ENCODE results near the gene VOPP1. TPM values are rescaled to one million over a fixed set of nuclear protein-coding genes. Genes with fewer than 3 reads are reported as not detected.

VOPP1 gene
- total RNA-seq, 5 donors from 2014 or later (not counting 1 experiment from before 2014, with no cell fraction given): 84.0 to 106 (median 94.8) TPM

GRCh38 chr7:55465691-55466090 is 106.6 kb downstream of the VOPP1 start:
- peaks cover 70 to 85% (median 82%) of the 10 kb centered on the region in 3 donors for H3K4me1 Mint-ChIP-seq
- no peak for ATAC-seq (replicated peaks in 1 of 4)
- H3K9me3 ChIP-seq: no peaks in the 10 kb centered on the region
- peaks cover 24 to 64% of the 10 kb centered on the region in 2 experiments for H3K4me1 ChIP-seq (ENCODE audit: control insufficient read depth in 1 of 2, extremely low read depth in 1 of 2, insufficient read depth in 2 of 2, low read length in 2 of 2)
- no peaks in the 10 kb centered on the region for H3K27me3 Mint-ChIP-seq
- H3K36me3 Mint-ChIP-seq: peaks cover 54% of the 10 kb centered on the region
- no peak overlapping the region for H3K4me3 ChIP-seq (ENCODE audit: control insufficient read depth in 1 of 2, extremely low read depth in 1 of 2, low read length in 1 of 2)
- peaks cover 3 to 27% of the 10 kb centered on the region in 2 donors for H3K36me3 ChIP-seq (ENCODE audit: control insufficient read depth in 2 of 2, extremely low read depth in 1 of 2, insufficient read depth in 1 of 2, low read length in 1 of 2)
- H3K27ac ChIP-seq (ENCODE audit: low read length): peak overlapping the region; percentile 77
- H3K27me3 ChIP-seq (replicated peaks in 1 of 2; ENCODE audit: control insufficient read depth in 2 of 2, extremely low read depth in 1 of 2, insufficient read depth in 2 of 2, low read length in 1 of 2): no peaks in the 10 kb centered on the region
- no peak for DNase-seq
- ChIA-PET POLR2A (no interaction called here), CTCF (no interaction called here)
- 100% methylated on average over 1 of the region's 2 CpGs for WGBS (ENCODE audit: insufficient coverage)
- H3K4me3 Mint-ChIP-seq: no peak overlapping the region
- peaks cover 7 to 11% (median 7%) of the 10 kb centered on the region in 3 donors for H3K9me3 Mint-ChIP-seq
- peak overlapping the region; percentile 91 to 94 for H3K27ac Mint-ChIP-seq

- WGBS (ENCODE audit: insufficient coverage): 100% methylated on average over 2 of the region's 2 CpGs
- Histone ChIP-seq H3K4me1 (ENCODE audit: control insufficient read depth in 1 of 2, extremely low read depth in 1 of 2, insufficient read depth in 2 of 2, low read length in 2 of 2) (peaks cover 12 to 51% of the 10 kb centered on the region in 2 experiments), H3K4me3 (ENCODE audit: control insufficient read depth in 1 of 2, extremely low read depth in 1 of 2, low read length in 1 of 2) (no peak overlapping the region), H3K36me3 (ENCODE audit: control insufficient read depth in 2 of 2, extremely low read depth in 1 of 2, insufficient read depth in 1 of 2, low read length in 1 of 2) (peaks cover 3 to 27% of the 10 kb centered on the region in 2 donors), H3K27me3 (replicated peaks in 1 of 2; ENCODE audit: control insufficient read depth in 2 of 2, extremely low read depth in 1 of 2, insufficient read depth in 2 of 2, low read length in 1 of 2) (no peaks in the 10 kb centered on the region), H3K27ac (ENCODE audit: low read length) (no peak overlapping the region), H3K9me3 (no peaks in the 10 kb centered on the region)
- peaks cover 15 to 21% (median 16%) of the 10 kb centered on the region in 3 donors for H3K9me3 Mint-ChIP-seq
- peak overlapping the region; percentile 76 to 78 for H3K27ac Mint-ChIP-seq
- H3K27me3 Mint-ChIP-seq: no peaks in the 10 kb centered on the region
- no peak overlapping the region for H3K4me3 Mint-ChIP-seq
- POLR2A ChIA-PET: no interaction called here
- peaks cover 56% of the 10 kb centered on the region for H3K36me3 Mint-ChIP-seq
- CTCF ChIA-PET: no interaction called here
- H3K4me1 Mint-ChIP-seq: peaks cover 59 to 74% (median 71%) of the 10 kb centered on the region in 3 donors
- DNase-seq (no peak), ATAC-seq (replicated peaks in 1 of 4) (no peak)
Observed at GRCh38 chr7:55464422-55464821, 107.9 kb downstream of the VOPP1 start.

GRCh38 chr7:55463686-55464262 is 108.5 kb downstream of the VOPP1 start:
- POLR2A ChIA-PET: interaction anchor here in 1 of 2 donors (0.6 kb wide), 1 partner anchor 143 kb away, joined by 3 read pairs; no protein-coding TSS in a partner anchor
- Histone ChIP-seq H3K4me3 (ENCODE audit: control insufficient read depth in 1 of 2, extremely low read depth in 1 of 2, low read length in 1 of 2) (no peak overlapping the region), H3K27ac (ENCODE audit: low read length) (no peak overlapping the region), H3K4me1 (ENCODE audit: control insufficient read depth in 1 of 2, extremely low read depth in 1 of 2, insufficient read depth in 2 of 2, low read length in 2 of 2) (peaks cover 5 to 45% of the 10 kb centered on the region in 2 experiments), H3K9me3 (no peaks in the 10 kb centered on the region), H3K36me3 (ENCODE audit: control insufficient read depth in 2 of 2, extremely low read depth in 1 of 2, insufficient read depth in 1 of 2, low read length in 1 of 2) (peaks cover 3 to 27% of the 10 kb centered on the region in 2 donors), H3K27me3 (replicated peaks in 1 of 2; ENCODE audit: control insufficient read depth in 2 of 2, extremely low read depth in 1 of 2, insufficient read depth in 2 of 2, low read length in 1 of 2) (no peaks in the 10 kb centered on the region)
- DNase-seq (no peak), ATAC-seq (replicated peaks in 1 of 4) (no peak)
- Mint-ChIP-seq H3K4me1 (peaks cover 52 to 71% (median 68%) of the 10 kb centered on the region in 3 donors), H3K9me3 (peaks cover 21 to 27% (median 23%) of the 10 kb centered on the region in 3 donors), H3K36me3 (peaks cover 59% of the 10 kb centered on the region), H3K27ac (peak overlapping the region; percentile 59 to 66), H3K27me3 (no peaks in the 10 kb centered on the region), H3K4me3 (no peak overlapping the region)
- CTCF ChIA-PET: no interaction called here
- whole genome bisulfite sequencing (ENCODE audit: insufficient coverage): 100% methylated on average over 3 of the region's 4 CpGs

GRCh38 chr7:55458351-55458750 is 114.0 kb downstream of the VOPP1 start:
- Mint-ChIP-seq H3K4me3 (no peak overlapping the region), H3K27me3 (no peaks in the 10 kb centered on the region), H3K36me3 (peaks cover 44% of the 10 kb centered on the region), H3K4me1 (peaks cover 49 to 57% (median 55%) of the 10 kb centered on the region in 3 donors), H3K9me3 (peaks cover 31 to 41% (median 36%) of the 10 kb centered on the region in 3 donors), H3K27ac (no peak overlapping the region)
- ChIA-PET CTCF (no interaction called here), POLR2A (interaction anchor here in 1 of 2 donors (0.6 kb wide), 1 partner anchor 21 kb away, joined by 3 read pairs; no protein-coding TSS in a partner anchor)
- no CpG with 5 or more reads among the region's 1 CpG for WGBS (ENCODE audit: insufficient coverage)
- H3K9me3 ChIP-seq: no peaks in the 10 kb centered on the region
- no peak overlapping the region for H3K27ac ChIP-seq (ENCODE audit: low read length)
- peaks cover 0 to 2% of the 10 kb centered on the region in 2 donors for H3K36me3 ChIP-seq (ENCODE audit: control insufficient read depth in 2 of 2, extremely low read depth in 1 of 2, insufficient read depth in 1 of 2, low read length in 1 of 2)
- H3K27me3 ChIP-seq (replicated peaks in 1 of 2; ENCODE audit: control insufficient read depth in 2 of 2, extremely low read depth in 1 of 2, insufficient read depth in 2 of 2, low read length in 1 of 2): no peaks in the 10 kb centered on the region
- H3K4me1 ChIP-seq (ENCODE audit: control insufficient read depth in 1 of 2, extremely low read depth in 1 of 2, insufficient read depth in 2 of 2, low read length in 2 of 2): peaks cover 0 to under 1% of the 10 kb centered on the region in 2 experiments
- DNase-seq (no peak), ATAC-seq (replicated peaks in 1 of 4) (no peak)
- H3K4me3 ChIP-seq (ENCODE audit: control insufficient read depth in 1 of 2, extremely low read depth in 1 of 2, low read length in 1 of 2): no peak overlapping the region

- Mint-ChIP-seq H3K9me3 (peaks cover 31 to 41% (median 36%) of the 10 kb centered on the region in 3 donors), H3K4me1 (peaks cover 52 to 57% (median 57%) of the 10 kb centered on the region in 3 donors), H3K27me3 (no peaks in the 10 kb centered on the region), H3K4me3 (no peak overlapping the region), H3K27ac (peak overlapping the region in 1 of 2 donors; percentile 8), H3K36me3 (peaks cover 41% of the 10 kb centered on the region)
- POLR2A ChIA-PET: interaction anchor here in 1 of 2 donors (0.6 kb wide), 1 partner anchor 22 kb away, joined by 3 read pairs; no protein-coding TSS in a partner anchor
- no peaks in the 10 kb centered on the region for H3K4me1 ChIP-seq (ENCODE audit: control insufficient read depth in 1 of 2, extremely low read depth in 1 of 2, insufficient read depth in 2 of 2, low read length in 2 of 2)
- CTCF ChIA-PET: no interaction called here
- H3K27me3 ChIP-seq (replicated peaks in 1 of 2; ENCODE audit: control insufficient read depth in 2 of 2, extremely low read depth in 1 of 2, insufficient read depth in 2 of 2, low read length in 1 of 2): no peaks in the 10 kb centered on the region
- H3K27ac ChIP-seq (ENCODE audit: low read length): no peak overlapping the region
- WGBS (ENCODE audit: insufficient coverage): no CpG with 5 or more reads among the region's 1 CpG
- DNase-seq: no peak
- no peak for ATAC-seq (replicated peaks in 1 of 4)
- no peaks in the 10 kb centered on the region for H3K9me3 ChIP-seq
- H3K4me3 ChIP-seq (ENCODE audit: control insufficient read depth in 1 of 2, extremely low read depth in 1 of 2, low read length in 1 of 2): no peak overlapping the region
- H3K36me3 ChIP-seq (ENCODE audit: control insufficient read depth in 2 of 2, extremely low read depth in 1 of 2, insufficient read depth in 1 of 2, low read length in 1 of 2): no peaks in the 10 kb centered on the region
Observed at GRCh38 chr7:55457801-55458200, 114.5 kb downstream of the VOPP1 start.

- CTCF ChIA-PET: interaction anchor here (0.6 to 1.1 kb wide), 3 partner anchors 16 to 154 kb away, joined by 3 read pairs; no protein-coding TSS in a partner anchor
- Mint-ChIP-seq H3K9me3 (peaks cover 9 to 12% (median 11%) of the 10 kb centered on the region in 3 donors), H3K4me1 (peaks cover 47 to 54% (median 47%) of the 10 kb centered on the region in 3 donors), H3K4me3 (no peak overlapping the region), H3K27ac (peak overlapping the region; percentile 50 to 72), H3K27me3 (no peaks in the 10 kb centered on the region), H3K36me3 (peaks cover 42% of the 10 kb centered on the region)
- no peak for DNase-seq
- ATAC-seq (replicated peaks in 1 of 4): peak; percentile 29 to 53 (median 49)
- WGBS (ENCODE audit: insufficient coverage): 76% methylated on average over 3 of the region's 4 CpGs
- no peaks in the 10 kb centered on the region for H3K9me3 ChIP-seq
- peak overlapping the region; percentile 1 for H3K27ac ChIP-seq (ENCODE audit: low read length)
- no peaks in the 10 kb centered on the region for H3K27me3 ChIP-seq (replicated peaks in 1 of 2; ENCODE audit: control insufficient read depth in 2 of 2, extremely low read depth in 1 of 2, insufficient read depth in 2 of 2, low read length in 1 of 2)
- POLR2A ChIA-PET: interaction anchor here (0.5 to 0.7 kb wide), 3 partner anchors 25 to 537 kb away, joined by 3 to 4 read pairs (median 3); no protein-coding TSS in a partner anchor
- H3K4me3 ChIP-seq (ENCODE audit: control insufficient read depth in 1 of 2, extremely low read depth in 1 of 2, low read length in 1 of 2): no peak overlapping the region
- H3K36me3 ChIP-seq (ENCODE audit: control insufficient read depth in 2 of 2, extremely low read depth in 1 of 2, insufficient read depth in 1 of 2, low read length in 1 of 2): no peaks in the 10 kb centered on the region
- no peaks in the 10 kb centered on the region for H3K4me1 ChIP-seq (ENCODE audit: control insufficient read depth in 1 of 2, extremely low read depth in 1 of 2, insufficient read depth in 2 of 2, low read length in 2 of 2)
Observed at GRCh38 chr7:55452971-55453370, 119.3 kb downstream of the VOPP1 start.
